ENCODE data around the gene CSTB.

Gene CSTB

DNA sequence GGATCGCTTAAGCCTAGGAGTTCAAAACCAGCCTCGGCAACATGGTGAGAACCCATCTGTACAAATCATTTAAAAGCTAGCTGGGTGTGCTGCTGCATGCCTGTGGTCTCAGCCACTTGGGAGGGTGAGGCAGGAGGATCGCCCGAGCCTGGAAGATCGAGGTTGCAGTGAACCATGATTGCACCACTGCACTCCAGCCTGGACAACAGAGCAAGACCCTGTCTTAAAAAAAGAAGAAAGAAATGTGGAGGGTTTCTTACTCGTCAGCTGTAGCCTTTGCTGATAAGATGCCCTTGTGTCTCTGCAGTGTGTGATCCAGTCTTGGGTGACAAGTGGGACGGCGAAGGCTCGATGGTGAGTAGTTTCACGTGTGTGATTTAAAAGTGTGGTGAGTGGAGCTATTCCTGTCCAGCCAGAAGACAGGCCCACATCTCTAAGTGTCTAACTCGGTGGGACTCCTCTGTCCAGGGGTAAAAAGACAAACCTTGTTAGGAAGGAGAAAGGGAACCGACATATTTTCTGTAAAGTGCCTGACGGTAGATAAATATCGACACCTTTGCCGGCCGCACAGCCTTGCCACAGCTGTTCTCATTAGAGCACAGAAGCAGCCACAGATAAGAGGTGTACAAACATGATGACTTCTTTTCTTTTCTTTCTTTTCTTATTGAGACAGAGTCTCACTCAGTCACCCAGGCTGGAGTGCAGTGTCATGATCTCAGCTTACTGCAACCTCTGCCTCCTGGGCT is 30.2 kb downstream of the CSTB start:
- no peak for DNase-seq

DNA sequence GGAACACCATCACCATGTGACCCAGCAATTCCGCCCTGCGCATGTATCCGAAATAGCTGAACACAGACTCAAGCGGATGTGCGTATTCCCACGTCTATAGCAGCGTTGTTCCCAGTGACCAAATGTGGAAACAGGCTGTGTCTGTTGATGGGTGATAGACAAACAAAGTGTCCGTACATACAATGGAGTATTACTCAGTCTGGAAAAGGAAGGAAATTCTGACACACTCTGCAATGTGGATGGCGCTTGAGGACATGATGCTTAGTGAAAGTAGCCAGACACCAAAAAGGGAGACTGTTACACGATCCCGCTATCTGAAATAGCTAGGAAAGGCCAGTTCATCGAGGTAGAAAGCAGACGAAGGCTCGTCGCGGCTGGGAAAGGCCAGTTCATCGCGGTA is 31.4 kb downstream of the CSTB start:
- no peak for DNase-seq

DNA sequence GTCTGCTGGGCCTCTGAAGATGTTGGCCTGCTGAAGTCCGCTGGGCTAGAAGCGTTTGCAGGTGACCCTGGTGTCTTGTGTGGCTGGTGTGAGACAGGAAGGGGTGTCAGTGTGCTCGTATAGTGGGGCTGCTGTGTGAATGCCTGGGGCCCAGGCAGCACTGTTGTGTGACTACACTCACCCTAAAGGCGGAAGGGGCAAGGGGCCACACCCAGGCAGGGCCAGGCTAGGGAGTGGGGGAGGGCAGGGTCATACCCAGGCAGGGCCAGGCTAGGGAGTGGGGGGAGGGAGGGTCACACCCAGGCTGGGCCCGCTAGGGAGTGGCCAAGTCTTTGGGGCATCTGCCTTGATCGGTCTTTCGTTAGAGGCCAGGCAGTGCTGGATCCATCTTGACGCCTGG is 32.2 kb downstream of the CSTB start:
- no peak for DNase-seq

DNA sequence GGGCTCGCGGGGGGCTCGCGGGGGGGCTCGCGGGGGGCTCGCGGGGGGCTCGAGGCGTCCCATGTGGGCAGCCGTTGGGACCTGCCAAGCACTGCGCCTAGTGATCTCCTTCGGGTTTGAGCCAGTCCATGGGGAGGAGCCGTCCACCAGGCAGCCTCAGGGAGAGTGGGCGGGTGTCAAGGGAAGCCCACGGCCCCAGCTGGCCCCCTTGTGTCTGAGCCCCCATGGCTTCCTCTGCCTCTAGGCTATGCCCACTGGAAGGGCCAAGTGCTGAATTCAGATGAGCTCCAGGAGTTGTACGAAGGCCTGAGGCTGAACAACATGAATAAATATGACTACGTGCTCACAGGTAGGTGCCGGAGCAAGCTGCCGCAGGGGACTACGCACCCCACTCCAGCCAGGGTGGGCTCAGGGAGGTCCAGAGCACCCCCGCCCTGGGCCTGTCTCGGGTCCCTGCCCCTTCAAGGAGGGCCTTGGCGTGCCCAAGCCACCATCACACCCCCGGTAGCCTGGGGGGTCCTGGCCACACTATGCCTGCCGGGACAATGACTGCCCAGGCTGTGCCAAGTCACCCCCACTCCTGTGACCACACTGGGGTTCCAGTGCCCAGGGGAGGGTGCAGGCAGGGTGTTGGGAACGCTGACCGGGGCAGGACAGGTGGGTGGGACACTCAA is 34.5 kb downstream of the CSTB start:
- no peak for DNase-seq

DNA sequence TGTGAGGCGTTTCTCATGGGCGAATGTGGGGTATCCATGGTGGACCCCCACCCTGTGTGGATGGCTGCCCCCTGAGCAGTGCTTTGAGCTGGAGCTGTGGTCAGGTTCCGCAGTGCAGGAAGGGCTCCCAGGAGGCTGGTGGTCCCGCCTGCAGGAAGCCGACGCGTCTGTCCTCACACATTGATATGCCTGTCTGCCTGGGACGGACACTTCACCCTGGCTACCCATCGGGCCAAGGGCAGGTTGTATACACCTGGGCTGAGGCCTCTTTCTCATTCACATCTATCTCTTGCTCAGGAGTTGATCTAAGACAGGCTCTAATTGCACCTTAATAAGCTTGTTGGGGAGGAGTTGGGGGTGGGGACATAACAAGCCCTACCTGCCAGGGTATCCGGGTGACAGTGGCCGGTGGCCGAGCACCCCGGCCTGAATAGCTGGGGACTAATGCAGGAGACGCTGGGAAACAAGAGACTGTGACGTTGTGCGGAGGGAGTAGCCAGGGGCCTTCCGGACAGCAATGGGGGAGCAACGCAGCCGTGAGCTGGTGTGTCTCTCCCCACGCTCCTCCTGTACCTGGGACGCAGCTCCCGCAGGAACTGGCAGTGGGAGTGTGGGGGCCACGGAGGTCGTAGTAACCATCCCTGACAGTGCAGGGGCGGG is 35.5 kb downstream of the CSTB start:
- no peak for DNase-seq

DNA sequence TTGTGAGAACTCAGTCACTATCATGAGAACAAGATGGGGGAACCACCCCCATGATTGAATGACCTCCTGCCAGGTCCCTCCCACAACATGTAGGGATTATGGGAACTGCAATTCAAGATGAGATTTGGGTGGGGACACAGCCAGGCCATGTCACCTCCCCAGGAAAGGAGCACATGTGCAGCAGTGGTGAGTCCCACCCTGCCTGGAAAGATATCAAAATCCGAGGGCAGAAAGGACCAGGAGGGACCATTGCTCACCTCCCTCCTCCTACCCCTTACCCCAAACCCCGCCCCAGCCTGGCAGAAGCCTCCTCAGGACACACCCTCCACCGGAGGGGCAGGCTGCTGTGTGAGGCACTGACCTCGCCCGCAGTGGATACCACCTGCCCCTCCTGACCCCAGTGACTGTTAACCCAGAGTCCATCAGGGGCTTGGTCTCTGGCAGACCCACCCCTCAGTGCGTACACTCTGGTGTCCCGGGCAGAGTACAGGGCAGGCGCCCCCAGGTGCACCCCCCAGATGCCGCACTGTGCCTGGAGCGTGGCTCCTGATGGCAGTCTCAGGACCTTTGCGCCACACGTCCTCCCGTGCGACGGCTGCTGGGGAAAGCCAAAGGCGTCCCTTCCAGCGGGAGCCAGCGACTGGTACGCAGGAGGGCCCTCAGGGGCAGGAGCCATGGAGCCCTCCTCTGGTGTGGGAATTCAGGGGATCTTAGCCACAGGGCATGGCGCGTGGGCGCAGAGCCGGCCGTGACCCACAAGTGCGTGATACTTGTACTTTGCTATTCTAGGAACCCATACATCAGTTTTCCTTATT is 36.3 kb downstream of the CSTB start:
- DNase-seq = no peak

DNA sequence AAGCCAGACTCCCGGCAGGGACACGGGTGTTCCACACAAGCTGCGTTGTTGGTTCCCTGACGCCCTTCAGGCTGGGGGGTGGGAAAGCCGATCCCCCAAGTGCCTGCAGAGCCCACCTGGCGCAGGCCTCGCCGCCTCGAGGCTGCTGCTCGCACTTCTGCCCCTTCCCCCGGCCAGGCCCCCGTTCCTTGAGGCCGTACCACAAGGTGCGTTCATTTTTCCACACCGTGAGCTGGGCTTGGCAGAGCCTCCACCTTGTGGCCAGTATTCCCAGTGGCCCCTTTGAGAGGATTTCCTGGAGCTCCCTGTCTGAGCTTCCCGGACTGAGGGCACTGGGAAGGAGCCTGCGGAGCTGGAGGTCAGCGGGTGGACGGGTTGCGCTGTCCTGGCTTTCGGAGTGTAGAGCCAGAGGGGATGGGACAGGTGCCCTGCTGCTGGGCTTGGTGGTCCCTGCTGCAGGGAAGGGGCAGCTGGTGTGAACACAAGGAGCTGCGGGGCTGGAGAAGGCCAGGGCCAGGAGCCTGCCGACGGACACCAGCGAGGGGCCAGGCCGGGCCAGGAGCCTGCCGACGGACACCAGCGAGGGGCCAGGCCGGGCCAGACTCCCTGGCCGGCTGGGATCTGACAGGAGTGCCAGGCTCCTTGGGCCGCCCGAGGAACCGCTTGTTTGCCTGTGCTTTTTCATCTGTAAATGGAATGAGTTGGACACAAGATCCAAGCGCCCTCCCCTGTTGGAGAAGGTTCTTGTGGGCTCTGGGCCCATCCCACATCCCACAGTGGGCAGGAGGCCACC is 38.8 kb downstream of the CSTB start:
- DNase-seq = no peak

DNA sequence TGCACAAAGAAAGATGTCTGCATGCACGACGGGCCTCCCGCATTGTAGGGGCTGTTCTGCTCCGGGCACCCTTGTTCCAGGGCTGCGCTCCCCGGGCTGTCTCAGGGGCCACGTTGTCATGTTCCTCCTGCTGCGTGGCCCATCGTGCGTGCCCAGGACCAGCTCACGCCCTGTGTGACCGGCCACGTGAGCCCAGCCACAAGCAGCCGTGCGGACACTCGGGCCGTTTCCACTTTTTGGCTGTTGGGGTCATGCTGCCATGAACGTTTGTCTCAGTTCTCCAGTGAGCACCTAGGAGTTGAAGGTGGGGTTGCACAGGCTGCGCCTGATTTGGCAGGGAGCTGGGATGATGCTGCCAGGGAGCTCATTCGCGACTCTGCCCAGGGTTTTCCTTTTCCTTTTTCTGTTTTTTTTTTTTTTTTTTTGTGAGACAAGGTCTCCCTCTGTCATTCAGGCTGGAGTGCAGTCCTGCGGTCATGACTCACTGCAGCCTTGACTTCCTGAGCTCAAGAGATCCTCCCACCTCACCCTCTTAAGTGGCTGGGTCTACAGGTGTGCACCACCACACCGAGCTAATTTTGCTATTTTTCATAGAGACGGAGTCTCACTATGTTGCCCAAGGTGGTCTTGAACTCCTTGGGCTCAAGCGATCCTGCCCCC is 39.8 kb downstream of the CSTB start:
- no peak for DNase-seq

DNA sequence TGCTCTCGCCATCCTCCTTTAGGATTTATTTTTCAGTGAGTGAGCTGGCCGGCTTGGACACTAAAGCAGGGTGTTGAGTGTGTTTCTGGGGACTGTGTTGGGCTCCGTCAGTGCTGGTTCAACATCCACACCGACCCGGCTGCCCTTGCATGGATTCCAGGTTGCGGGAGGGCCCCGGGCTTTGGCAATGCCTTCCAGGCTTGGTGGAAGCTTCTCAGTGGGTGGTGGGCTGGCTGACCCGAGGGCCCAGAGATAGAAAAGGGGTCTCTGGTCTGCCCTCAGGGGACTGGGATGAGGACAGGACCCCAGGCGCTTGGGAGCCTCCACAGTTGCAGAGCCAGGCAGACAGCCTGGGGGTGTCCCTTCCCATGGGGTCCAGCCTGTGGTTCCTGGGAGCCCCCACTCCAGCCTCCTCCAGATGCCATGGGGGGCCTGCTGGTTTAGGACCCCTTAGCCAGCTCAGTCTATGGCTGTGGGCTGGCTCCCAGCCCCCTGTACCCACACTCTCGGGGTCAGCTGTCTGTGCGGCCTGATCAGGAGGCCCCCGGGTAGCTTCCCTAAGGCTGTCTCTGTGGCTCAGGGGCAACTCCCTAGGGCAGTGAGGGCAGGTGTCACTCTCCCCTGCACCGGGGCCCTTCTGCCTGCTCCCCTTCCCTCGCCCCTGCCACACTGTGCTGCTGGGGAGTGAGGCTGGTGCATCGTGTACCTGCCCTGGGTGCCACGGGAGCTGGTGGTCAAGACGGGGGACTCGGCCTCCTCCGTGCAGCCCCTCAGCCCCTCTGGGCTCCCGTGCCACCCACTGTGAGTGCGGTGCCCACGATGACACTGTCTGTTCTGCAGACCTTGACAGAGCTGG is 40.6 kb downstream of the CSTB start:
- no peak for DNase-seq

DNA sequence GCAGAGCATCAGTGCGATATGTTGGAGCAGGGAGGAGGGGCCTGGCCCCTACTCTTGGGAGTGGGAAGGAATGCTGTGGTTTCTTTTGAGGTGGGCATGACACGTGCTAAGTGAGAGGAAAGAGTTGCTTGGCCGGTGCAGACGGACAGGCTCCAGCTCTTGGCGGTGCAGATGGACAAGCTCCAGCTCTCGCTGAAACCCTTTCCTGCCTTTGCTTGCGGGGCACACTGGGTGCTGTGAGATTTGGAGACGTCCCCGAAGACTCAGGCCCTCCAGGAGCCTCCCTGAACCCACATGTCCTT is 41.2 kb downstream of the CSTB start:
- no peak for DNase-seq

DNA sequence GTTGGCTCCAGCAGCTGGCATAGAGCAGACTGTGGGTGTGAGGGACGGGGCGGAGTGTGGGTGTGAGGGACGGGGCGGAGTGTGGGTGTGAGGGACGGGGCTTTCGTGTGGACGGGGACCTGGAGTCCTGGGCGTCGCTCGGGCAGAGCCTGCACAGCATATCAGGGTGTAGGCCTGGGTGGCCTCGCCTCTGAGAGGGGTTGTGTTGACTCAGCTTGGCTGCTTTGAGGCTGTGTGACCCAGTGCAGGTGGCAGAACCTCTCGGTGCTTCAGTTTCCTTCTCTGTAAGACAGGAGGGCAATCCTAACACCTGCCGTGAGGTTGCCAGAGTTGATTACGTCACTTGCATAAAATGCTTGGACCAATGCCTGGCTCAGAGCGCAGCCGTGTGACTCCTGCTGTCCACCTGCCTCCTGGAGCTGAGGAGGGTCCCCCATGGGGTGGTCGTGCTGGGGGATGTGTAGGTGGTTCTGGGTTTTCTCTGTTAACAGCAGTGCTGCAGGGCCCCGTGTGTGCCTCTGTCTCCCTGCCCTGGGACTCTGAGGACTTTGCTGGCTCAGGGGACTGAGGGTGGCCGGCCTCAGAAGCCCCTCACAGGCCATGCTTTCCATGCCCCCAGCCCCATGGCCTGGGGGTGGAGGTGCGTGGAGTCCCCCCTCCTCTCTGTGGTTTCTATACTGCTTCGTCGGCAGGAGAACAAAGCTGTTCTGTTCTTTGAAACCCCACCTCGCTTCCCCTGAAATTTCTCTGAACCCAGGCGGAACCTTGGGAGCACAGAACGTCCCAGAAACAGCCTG is 41.8 kb downstream of the CSTB start:
- DNase-seq = no peak

DNA sequence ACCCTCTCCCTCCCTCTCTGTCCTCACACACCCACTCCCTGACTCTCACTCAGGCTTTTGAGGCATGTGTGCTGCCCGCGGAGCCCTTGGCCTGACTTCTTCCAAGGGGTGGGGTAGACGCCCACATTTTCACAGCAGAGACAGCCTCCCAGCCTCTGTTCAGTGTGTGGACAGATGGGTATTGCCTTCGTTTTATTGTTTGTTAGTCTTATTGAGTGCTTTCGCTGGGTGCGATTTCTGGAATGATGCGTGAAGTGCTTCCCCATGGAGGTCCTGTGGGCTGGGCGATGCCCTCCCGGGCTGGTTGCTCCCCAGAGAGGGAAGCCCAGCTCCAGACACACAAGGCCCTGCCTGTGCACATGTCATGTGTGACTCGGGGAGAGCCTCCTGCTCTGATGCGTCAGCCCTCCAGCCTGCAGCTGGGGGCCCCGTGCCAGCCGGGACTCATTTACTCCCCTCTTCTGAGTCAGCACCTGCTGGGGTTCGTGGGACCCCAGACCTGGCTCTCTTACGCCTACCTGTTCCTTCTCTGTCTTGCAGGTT is 42.5 kb downstream of the CSTB start:
- DNase-seq = no peak

DNA sequence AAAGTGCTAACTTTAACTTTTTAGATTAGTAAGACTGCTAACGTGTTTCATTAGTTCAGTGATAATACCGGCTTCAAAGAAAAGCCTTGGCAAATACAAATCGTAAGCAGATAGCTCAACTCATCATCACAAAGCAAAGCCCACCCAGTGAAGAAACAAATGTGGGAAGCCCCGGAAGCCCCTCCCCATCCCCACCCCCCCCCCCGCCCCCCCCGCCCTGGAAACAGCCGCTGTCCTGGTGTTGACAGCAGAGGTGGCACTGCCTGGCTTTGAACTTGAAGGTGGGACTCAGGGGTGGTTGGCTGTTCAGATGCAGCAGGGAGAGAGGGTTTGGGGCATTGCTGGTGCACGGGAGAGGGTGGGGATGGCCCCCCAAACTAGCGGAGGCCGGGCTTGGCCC is 43.0 kb downstream of the CSTB start:
- no peak for DNase-seq

DNA sequence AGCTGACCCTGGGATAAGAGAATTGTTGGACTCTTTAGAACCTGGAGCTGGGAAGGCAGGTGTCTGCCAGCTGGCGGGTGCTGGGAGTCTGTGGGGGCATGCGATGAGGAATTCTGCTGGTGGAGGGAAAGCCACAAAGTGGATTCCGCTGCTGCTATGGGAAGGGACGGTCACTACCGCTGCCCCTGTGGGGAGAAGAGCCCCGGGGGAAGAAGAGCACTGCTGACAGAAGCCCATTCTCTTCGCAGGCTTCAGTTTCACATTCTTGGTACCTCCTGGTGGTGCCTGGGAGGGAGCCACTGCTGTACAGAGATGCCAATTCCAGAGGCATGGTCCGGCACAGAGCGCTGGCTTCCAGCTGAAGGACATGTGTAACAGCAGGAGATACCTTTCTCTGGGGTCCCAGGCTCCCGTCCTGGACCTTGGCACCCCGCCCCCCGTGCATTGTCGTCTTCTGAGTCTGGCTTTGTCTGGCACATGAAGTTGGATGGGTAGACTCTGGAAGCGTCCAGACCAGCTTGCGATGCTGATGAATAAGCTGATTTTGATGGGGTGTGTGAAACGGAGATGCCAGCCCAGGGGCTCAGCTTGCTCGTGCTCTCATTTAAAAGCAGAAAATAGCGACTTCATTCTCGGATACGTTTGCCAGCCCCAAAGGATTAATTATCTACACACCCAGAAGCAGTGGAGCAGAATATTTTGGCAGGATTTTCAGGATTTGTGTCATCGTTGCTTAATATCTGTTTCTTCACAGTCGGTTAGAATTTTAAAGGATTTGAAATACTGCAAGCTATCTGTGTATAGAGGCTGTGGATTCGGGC is 44.0 kb downstream of the CSTB start:
- no peak for DNase-seq

DNA sequence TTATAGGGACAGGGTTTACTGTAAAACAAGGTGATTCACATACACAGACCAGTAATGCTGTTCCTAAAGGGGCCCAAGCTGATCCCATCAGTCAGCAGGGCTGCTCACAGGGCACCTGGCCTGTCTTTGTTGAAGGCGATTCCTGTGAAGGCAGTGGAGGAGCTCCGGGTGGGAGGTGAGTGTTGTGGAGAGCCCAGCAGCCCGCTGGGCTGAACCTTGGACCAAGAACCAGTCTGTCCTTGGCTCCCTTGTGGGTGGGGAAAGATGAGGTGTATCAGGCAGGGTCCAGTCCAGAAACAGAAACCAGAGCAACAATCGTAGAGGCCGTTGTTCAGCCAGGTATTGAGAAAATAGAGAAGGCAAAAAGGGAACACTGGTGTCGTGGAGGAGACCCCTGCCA is 44.6 kb downstream of the CSTB start:
- DNase-seq = no peak

DNA sequence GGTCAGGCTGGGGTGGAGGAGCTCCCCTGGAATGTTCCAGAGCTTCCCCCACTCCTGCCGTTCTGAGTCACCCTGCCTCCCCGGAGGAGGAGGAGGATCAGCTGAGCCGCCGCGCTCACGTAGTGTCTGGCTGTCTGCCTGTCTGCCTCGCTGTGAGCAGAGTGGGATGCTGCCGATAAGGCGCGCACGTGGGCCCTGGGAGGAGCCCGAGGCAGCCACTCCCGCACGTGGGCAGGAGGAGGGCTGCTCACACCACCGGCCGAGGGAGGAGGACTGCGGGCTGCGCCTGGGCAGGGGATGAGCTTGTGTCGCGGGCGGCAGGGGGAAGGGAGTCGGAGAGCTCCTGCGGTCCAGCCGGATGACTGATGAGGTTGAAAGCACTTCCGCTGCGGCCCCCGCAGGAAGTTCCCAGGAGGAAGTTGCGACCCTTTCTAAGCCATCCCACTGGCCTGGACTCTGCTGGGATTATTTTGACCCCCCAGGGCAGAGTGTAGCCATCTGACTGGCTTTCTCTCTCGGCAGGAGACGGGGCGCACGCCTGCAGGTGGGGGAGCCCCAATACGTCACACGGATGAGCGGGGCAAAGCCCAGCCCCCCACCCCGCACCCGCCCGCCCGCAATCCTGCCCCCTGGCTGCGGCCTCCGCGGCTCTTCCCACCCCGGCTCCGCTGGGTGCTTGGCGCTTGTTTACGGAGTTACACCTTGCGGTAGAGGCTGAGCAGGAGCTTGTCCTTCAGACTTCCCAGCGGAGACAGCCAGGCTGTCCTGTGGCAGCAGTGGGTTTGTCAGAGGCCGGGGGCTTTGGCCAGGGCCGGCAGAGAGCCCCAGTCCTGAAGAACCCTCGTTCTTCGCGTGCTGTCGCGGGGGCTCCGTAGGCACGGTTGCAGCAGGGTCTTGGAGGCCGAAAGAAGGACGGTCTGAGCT is 47.4 kb downstream of the CSTB start:
- DNase-seq = peak; percentile 67

DNA sequence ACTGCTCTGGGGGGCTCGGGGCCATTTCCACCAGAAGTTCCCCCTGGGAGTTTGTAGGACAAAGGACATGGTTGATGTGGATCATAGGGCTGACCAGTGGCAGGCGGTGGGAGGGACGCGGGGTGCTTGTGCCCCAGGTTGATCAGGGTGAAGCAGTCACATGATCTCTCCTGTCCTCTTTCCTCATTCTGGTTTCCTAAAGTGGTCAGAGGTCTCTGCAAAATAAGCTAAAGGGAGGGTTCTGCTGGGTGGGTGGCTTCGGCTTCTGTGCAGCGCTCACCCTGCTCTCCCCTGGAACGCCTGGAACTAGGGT is 48.0 kb downstream of the CSTB start:
- DNase-seq = no peak

DNA sequence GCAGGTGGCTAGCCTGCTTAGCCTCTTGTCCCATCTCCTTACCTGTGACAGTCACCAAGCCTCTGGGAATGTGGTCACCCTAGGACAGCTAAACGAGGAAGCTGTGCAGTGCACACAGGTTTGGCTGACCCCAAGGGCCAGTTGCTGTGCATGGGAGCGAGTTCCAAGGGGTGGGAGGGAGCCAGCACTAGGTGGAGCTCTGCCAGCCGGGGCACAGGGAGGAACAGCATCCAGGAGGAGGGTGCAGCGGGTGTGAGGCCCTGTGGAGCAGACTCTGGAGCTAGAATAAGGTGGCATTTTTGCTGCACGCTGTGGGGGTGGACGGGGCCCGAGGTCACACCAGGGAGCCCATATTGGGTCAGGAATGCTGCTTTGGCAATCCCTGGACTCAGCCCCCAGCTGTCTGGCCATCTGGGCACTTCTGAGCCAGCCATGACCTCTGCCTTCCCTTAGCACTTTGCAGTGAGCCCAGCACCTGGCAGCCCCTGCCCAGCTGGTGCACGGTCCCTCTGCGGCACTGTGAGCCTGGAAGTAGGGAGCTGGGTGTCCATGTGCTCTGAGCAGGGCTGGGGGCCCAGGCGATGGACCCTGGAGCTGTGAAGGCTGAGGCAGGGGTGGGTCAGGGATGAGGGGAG is 48.5 kb downstream of the CSTB start:
- DNase-seq = no peak
